GM12878 (cell line): Measurements from ENCODE around the gene SMO. TPM values are rescaled to one million over a fixed set of nuclear protein-coding genes. Genes with fewer than 3 reads are reported as not detected.
A peak's percentile ranks its signal among the peaks of the same experiment; 100 is the strongest.

Experiments
- ATF3 ChIP-seq: IDR thresholded peaks from 2 replicates; pipeline ENCODE4 v1.6.1; 2011; ENCODE audit warnings: low read depth, mild to moderate bottlenecking, low read length, moderate library complexity, borderline replicate concordance; ENCODE audit errors: extremely low read depth
- ATF7 ChIP-seq: fragments of 450-650 bp; IDR thresholded peaks from 2 replicates; pipeline ENCODE4 v1.6.1; 2016; ENCODE audit warnings: low read depth, mild to moderate bottlenecking
- BACH1 ChIP-seq: fragments of 450-650 bp; IDR thresholded peaks from 2 replicates; pipeline ENCODE4 v1.6.1; 2017; ENCODE audit warnings: mild to moderate bottlenecking, borderline replicate concordance
- CBX5 ChIP-seq: sonication (generic); IDR thresholded peaks from 2 replicates; pipeline ENCODE4 v1.6.1; 2016; ENCODE audit warnings: low read depth, moderate library complexity, mild to moderate bottlenecking, inconsistent platforms
- CREB1 ChIP-seq: IDR thresholded peaks from 2 replicates; pipeline ENCODE4 v1.6.1; 2012; ENCODE audit warnings: low read depth, mild to moderate bottlenecking, inconsistent platforms
- DPF2 ChIP-seq: fragments of 450-650 bp; IDR thresholded peaks from 2 replicates; pipeline ENCODE4 v1.6.1; 2017; ENCODE audit warnings: mild to moderate bottlenecking
- EED ChIP-seq: sonication (generic); IDR thresholded peaks from 2 replicates; pipeline ENCODE4 v1.6.1; 2016; ENCODE audit warnings: antibody characterized with exemption, low read depth
- IKZF1 ChIP-seq: fragments of 450-650 bp; conservative IDR thresholded peaks from 2 replicates; pipeline ENCODE4 v1.6.1; 2017; ENCODE audit warnings: antibody characterized with exemption, mild to moderate bottlenecking
- NBN ChIP-seq: fragments of 450-650 bp; IDR thresholded peaks from 2 replicates; pipeline ENCODE4 v1.6.1; 2016
- NKRF ChIP-seq: fragments of 450-650 bp; conservative IDR thresholded peaks from 2 replicates; pipeline ENCODE4 v1.6.1; 2017; ENCODE audit warnings: mild to moderate bottlenecking, moderate library complexity
- RAD51 ChIP-seq: fragments of 450-650 bp; IDR thresholded peaks from 2 replicates; pipeline ENCODE4 v1.6.1; 2016; ENCODE audit warnings: moderate library complexity, mild to moderate bottlenecking, inconsistent platforms
- SKIL ChIP-seq: fragments of 450-650 bp; IDR thresholded peaks from 2 replicates; pipeline ENCODE4 v1.6.1; 2017; ENCODE audit warnings: mild to moderate bottlenecking, low read depth, inconsistent platforms; ENCODE audit not compliant: poor library complexity, severe bottlenecking
- SMARCA5 ChIP-seq: fragments of 450-650 bp; IDR thresholded peaks from 2 replicates; pipeline ENCODE4 v1.6.1; 2017; ENCODE audit warnings: mild to moderate bottlenecking
- SMC3 ChIP-seq: IDR thresholded peaks from 2 replicates; pipeline ENCODE4 v1.6.1; 2011; ENCODE audit warnings: low read length, improper control_type of control experiment, borderline replicate concordance
- ZNF592 ChIP-seq: fragments of 450-650 bp; IDR thresholded peaks from 2 replicates; pipeline ENCODE4 v1.6.1; 2017; ENCODE audit warnings: mild to moderate bottlenecking, moderate library complexity
- ZNF687 ChIP-seq: fragments of 450-650 bp; IDR thresholded peaks from 2 replicates; pipeline ENCODE4 v1.6.1; 2017; ENCODE audit warnings: mild to moderate bottlenecking, moderate library complexity
- polyA plus RNA-seq, 11 experiments: library from polyadenylated mRNA; depleted of rRNA in 4 of 11; unstranded in 6 of 11; stranded (reverse) in 5 of 11; fragments of >200 nt; fragmentation: Nextera tagmentation in 4 of 11; fragmentation: Illumina TruSeq in 1 of 11; extraction: Ambion mirVana in 4 of 11; extraction: Trizol in 1 of 11; gene quantifications; 1 replicate in 1 of 11; 2 replicates in 10 of 11; pipeline versions ENCODE4 v1.2.1 to v1.2.3, GENCODE V29; 2011 to 2016; ENCODE audit warnings: inconsistent platforms in 2 of 11, missing spikeins in 2 of 11, low read depth in 1 of 11
- total RNA-seq, 4 experiments: library from RNA; depleted of rRNA in 3 of 4; stranded (reverse); fragments of >200 nt in 3 of 4; fragmentation: Illumina TruSeq in 1 of 4; extraction: Trizol in 1 of 4; gene quantifications; 2 replicates each; pipeline versions ENCODE4 v1.2.1 to v1.2.3, GENCODE V29; 2013 to 2021

SMO gene
- total and polyA plus RNA-seq, 10 of the 15 experiments (the other 5 are each of a cell fraction or from before 2014, with no cell fraction given): 0.40 to 11.2 (median 2.6) TPM

- TF ChIP-seq EED (0 out of 2 replicates have a peak, but pooled peaks have one; percentile 3), ATF7 (peak; percentile 56), DPF2 (no peak), BACH1 (peak; percentile 30; the same call in 1 of the 2 replicates), CREB1 (0 out of 2 replicates have a peak, but pooled peaks have one; percentile 39), SMARCA5 (peak; percentile 84; the same call in 1 of the 2 replicates), ZNF592 (no peak; the same call in 1 of the 2 replicates), RAD51 (no peak), ZNF687 (no peak; the same call in 1 of the 2 replicates), NKRF (peak; percentile 56; the same call in 1 of the 2 replicates), IKZF1 (peak; percentile 20), SMC3 (peak; percentile 10; the same call in 1 of the 2 replicates), NBN (peak; percentile 31; the same call in 1 of the 2 replicates), SKIL (peak; percentile 32), ATF3 (no peak), CBX5 (0 out of 2 replicates have a peak, but pooled peaks have one; percentile 53)
Measured at GRCh38 chr7:129144834-129145668, 43.4 kb upstream of the SMO start (continued).
